Astrocyte (in vitro differentiated cells and primary cell): ENCODE data around the gene SCARF2.

ENCODE experiments used
- EZH2 ChIP-seq: IDR thresholded peaks from 2 replicates; pipeline ENCODE4 v1.6.1; 2012; ENCODE audit warnings: mild to moderate bottlenecking, low read length, inconsistent platforms; ENCODE audit not compliant: insufficient read depth
- TF ChIP-seq, protein P1 (sequence below): IDR thresholded peaks from 2 replicates; pipeline ENCODE4 v1.5.1; 2011; ENCODE audit warnings: low read depth, mild to moderate bottlenecking, inconsistent platforms, low read length, moderate library complexity; ENCODE audit not compliant: insufficient read depth

DNA sequence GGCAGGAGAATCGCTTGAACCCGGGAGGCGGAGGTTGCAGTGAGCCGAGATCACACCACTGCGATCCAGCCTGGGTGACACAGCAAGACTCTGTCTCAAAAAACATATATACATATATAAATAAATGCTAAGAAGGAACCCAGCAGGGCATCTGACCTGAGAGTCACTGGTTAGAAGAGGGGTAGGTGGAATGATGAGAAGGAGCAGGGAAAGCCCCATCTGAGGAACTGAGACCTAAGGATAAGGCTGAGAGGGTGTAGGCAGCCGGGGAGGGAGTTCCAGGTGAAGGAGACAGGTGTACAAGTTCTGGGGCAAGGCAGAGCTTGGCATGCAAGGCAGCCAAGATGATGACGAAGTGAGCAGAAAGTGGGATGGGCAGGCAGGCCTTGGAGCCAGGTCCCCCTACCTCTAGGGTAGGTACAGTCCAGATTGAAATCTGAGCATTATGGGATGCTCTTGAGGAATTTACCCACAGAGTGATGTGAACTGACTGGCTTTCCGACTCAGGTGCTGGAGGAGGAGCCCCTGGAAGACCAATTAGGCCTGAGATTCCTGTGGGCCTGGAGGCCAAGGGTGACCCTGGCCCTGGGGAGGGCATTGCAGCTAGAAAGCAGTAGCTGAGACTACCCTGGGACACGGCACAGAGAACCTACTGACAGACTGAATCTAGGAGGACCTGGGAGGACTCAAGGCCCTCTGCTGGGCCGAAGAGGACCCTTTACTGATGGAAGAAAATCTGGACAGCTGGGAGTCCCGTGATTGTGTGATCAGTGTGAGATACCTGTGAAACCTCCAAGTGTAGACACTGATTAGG, 35.2 kb upstream of the SCARF2 start:
- TF ChIP-seq, protein P1, sequence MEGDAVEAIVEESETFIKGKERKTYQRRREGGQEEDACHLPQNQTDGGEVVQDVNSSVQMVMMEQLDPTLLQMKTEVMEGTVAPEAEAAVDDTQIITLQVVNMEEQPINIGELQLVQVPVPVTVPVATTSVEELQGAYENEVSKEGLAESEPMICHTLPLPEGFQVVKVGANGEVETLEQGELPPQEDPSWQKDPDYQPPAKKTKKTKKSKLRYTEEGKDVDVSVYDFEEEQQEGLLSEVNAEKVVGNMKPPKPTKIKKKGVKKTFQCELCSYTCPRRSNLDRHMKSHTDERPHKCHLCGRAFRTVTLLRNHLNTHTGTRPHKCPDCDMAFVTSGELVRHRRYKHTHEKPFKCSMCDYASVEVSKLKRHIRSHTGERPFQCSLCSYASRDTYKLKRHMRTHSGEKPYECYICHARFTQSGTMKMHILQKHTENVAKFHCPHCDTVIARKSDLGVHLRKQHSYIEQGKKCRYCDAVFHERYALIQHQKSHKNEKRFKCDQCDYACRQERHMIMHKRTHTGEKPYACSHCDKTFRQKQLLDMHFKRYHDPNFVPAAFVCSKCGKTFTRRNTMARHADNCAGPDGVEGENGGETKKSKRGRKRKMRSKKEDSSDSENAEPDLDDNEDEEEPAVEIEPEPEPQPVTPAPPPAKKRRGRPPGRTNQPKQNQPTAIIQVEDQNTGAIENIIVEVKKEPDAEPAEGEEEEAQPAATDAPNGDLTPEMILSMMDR, result no peak
- no peak for TF ChIP-seq EZH2
